SJSA1 (cell line): ENCODE data around the gene UPP2. TPM values are rescaled to one million over a fixed set of nuclear protein-coding genes. Genes with fewer than 3 reads are reported as not detected.

ENCODE experiments used
- DNase-seq, 2 experiments: peaks; one replicate each; pipeline ENCODE4 v3.0.0-alpha.2; 2015 to 2020; ENCODE audit warnings: low spot score in 2 of 2, low read depth in 1 of 2
- H3K27ac ChIP-seq: fragments of 250-450 bp; sonication (Bioruptor Pico); 2 replicates; pipeline ENCODE4 v1.5.1; 2020; ENCODE audit warnings: mild to moderate bottlenecking, moderate library complexity
- H3K27me3 ChIP-seq: fragments of 250-450 bp; sonication (Bioruptor Pico); replicated peaks from 2 replicates; pipeline ENCODE4 v1.5.1; 2020; ENCODE audit warnings: mild to moderate bottlenecking, moderate library complexity
- H3K36me3 ChIP-seq: fragments of 250-450 bp; sonication (Bioruptor Pico); 2 replicates; pipeline ENCODE4 v1.5.1; 2020; ENCODE audit warnings: mild to moderate bottlenecking
- H3K4me1 ChIP-seq: fragments of 250-450 bp; sonication (Bioruptor Pico); replicated peaks from 2 replicates; pipeline ENCODE4 v1.6.1; 2021; ENCODE audit warnings: mild to moderate bottlenecking
- H3K4me3 ChIP-seq: fragments of 250-450 bp; sonication (Bioruptor Pico); 2 replicates; pipeline ENCODE4 v1.5.1; 2020; ENCODE audit warnings: mild to moderate bottlenecking
- H3K9me3 ChIP-seq: fragments of 250-450 bp; sonication (Bioruptor Pico); replicated peaks from 2 replicates; pipeline ENCODE4 v1.5.1; 2020; ENCODE audit warnings: mild to moderate bottlenecking
- total RNA-seq: library from RNA; depleted of rRNA; stranded (reverse); fragments of >200 nt; shearing (Covaris generic); gene quantifications from 2 replicates; pipeline ENCODE4 v1.2.3, GENCODE V29; 2014

The UPP2 gene
- total RNA-seq, 1 experiment from 2014 or later: not detected

DNA sequence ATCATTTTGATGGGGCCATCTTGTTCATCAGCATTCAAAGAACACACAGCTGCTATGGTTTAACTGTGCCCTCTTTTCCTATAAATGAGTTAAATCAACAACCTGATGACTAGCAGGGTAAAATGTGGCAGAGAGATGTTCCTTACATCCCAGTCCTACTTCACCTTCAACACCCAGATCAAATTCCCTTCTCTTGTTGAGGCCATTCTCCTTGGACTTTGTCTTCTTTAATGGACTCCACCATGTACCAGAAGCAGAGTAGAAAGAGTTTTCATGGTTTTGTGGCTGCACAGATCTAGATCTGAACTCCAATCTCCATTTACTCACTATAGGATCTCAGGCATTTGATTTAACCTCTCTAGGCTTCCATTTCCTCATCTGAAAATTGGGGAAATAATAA lies 6.4 kb upstream of the UPP2 start:
- no peak overlapping the region for H3K27ac ChIP-seq
- H3K4me1 ChIP-seq: no peaks in the 10 kb centered on the region
- no peaks in the 10 kb centered on the region for H3K9me3 ChIP-seq
- no peaks in the 10 kb centered on the region for H3K36me3 ChIP-seq
- no peak for DNase-seq
- H3K27me3 ChIP-seq: no peaks in the 10 kb centered on the region
- no peak overlapping the region for H3K4me3 ChIP-seq

DNA sequence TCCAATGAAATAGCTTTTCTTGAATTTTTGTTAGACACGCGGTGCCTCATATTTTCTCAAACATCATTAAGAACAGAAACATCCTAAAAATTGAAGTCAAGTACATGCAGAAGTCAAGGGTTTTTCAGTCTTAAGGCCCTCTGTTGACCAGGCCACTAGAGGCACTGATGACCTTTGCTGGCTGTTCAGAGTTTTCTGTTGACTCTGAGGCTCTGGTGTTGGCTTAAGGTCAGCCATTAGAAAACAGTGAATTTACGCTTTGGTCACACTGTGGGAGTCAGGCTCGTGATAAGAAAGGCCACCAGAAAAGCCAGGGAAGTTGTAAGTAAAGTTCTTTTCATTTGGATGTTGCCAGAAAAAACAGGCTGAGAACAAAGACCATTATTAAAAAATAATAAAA lies 5.8 kb upstream of the UPP2 start:
- Histone ChIP-seq H3K4me3 (no peak overlapping the region), H3K4me1 (no peaks in the 10 kb centered on the region), H3K9me3 (no peaks in the 10 kb centered on the region), H3K36me3 (no peaks in the 10 kb centered on the region), H3K27me3 (no peaks in the 10 kb centered on the region), H3K27ac (no peak overlapping the region)
- no peak for DNase-seq

DNA sequence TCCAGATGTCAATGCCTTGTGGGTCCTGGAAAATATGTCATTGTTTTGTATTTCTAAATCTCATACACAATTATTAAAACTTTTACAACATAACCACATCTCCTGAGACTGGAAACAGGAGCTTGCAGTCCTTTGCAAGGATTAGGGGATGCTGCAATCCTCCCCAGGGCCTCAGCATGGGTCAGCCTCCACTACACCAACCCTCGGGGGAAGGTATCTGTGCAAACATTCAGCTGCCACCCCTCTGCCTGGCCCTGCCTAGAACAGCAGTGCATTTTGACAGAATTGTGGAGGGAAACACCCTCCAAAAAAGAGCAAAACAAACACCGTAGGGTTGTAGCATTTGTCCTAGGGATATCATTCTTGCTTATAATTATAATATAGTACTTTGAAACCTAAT lies 4.2 kb upstream of the UPP2 start:
- no peak overlapping the region for H3K4me3 ChIP-seq
- H3K27me3 ChIP-seq: no peaks in the 10 kb centered on the region
- no peak overlapping the region for H3K27ac ChIP-seq
- H3K9me3 ChIP-seq: no peaks in the 10 kb centered on the region
- no peaks in the 10 kb centered on the region for H3K4me1 ChIP-seq
- no peak for DNase-seq
- no peaks in the 10 kb centered on the region for H3K36me3 ChIP-seq

DNA sequence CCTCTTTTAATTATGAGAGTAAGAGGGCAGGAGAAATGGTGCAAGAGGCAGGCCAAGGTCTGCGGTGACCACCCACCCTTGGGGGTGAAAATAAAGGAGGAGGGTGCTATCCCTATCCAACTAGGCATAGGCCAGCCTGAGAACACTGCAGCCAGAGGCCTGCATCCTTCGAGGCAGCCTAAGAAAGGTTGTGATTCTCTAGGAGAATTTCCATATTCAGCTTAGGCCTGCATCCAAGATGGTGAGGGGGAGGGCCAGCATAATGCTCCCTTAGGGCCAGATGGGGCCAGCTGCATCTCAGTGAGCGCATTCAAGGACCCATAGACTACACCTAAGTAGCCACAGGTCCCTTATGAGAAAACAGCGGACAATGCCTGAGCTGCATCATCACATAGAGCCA lies 3.5 kb upstream of the UPP2 start:
- Histone ChIP-seq H3K27me3 (no peaks in the 10 kb centered on the region), H3K4me1 (no peaks in the 10 kb centered on the region), H3K4me3 (no peak overlapping the region), H3K27ac (no peak overlapping the region), H3K36me3 (no peaks in the 10 kb centered on the region), H3K9me3 (no peaks in the 10 kb centered on the region)
- DNase-seq: no peak

DNA sequence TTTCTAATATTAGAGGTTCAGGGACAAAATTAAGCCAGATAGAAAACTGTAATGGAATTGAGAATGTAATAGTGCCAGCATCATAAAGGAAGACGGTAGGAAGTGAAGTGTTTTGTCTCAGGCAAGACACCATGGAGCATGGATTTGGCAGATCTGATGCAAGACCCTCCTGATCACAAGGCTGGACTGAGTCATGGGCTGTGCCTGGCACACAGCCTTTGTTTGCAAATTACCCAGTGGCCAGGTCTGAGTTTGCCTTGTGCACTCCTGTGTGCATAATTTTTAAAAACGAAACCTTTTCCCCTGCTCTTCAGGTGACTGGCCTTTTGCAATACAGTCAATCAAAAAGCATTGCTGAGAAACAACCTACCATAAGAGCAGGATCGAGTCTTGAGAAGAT lies 2.0 kb upstream of the UPP2 start:
- H3K9me3 ChIP-seq: no peaks in the 10 kb centered on the region
- no peaks in the 10 kb centered on the region for H3K27me3 ChIP-seq
- H3K27ac ChIP-seq: no peak overlapping the region
- no peak for DNase-seq
- H3K4me3 ChIP-seq: no peak overlapping the region
- H3K4me1 ChIP-seq: no peaks in the 10 kb centered on the region
- no peaks in the 10 kb centered on the region for H3K36me3 ChIP-seq

DNA sequence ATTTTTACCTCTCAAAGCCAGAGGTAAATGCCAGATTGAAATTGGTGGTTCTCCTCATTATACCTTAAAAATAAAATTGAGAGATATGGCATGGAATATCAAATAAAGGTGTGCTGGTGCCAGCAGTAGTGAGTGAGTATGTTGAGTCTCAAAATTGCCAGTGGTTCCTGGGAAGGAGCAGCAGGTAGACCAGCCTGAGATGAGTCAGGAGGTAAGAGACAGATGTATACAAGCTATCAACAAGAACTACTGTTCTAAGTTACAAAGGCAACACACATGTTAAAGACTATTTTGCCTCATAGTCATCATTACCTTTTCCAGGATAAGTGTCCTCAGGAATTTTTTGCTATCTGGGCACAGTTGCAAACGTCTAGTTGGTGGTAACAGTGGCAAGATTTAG lies 1.3 kb upstream of the UPP2 start:
- Histone ChIP-seq H3K4me1 (no peaks in the 10 kb centered on the region), H3K9me3 (no peaks in the 10 kb centered on the region), H3K4me3 (no peak overlapping the region), H3K27ac (no peak overlapping the region), H3K36me3 (no peaks in the 10 kb centered on the region), H3K27me3 (no peaks in the 10 kb centered on the region)
- DNase-seq: no peak

DNA sequence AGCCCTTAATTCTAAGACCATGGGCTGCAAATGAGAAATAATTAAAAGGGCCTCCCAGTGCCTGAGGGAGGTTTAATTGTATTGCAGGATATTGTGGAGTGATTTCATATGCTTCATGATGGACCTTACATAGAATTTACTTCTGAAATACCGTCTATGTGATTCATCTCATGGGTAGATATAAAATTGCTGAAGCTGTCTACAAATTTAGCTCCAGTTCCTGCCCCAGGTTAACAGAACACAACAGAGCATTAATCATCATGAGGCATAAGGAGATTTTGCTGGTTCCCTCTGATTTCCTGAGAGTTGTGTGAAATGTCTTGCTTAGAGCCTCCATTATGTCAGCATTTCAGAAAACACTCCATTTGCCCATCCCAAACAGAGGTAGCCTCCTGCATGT lies 770 bp downstream of the UPP2 start:
- no peak for DNase-seq
- Histone ChIP-seq H3K4me1 (no peaks in the 10 kb centered on the region), H3K27me3 (no peaks in the 10 kb centered on the region), H3K9me3 (no peaks in the 10 kb centered on the region), H3K27ac (no peak overlapping the region), H3K4me3 (no peak overlapping the region), H3K36me3 (no peaks in the 10 kb centered on the region)

DNA sequence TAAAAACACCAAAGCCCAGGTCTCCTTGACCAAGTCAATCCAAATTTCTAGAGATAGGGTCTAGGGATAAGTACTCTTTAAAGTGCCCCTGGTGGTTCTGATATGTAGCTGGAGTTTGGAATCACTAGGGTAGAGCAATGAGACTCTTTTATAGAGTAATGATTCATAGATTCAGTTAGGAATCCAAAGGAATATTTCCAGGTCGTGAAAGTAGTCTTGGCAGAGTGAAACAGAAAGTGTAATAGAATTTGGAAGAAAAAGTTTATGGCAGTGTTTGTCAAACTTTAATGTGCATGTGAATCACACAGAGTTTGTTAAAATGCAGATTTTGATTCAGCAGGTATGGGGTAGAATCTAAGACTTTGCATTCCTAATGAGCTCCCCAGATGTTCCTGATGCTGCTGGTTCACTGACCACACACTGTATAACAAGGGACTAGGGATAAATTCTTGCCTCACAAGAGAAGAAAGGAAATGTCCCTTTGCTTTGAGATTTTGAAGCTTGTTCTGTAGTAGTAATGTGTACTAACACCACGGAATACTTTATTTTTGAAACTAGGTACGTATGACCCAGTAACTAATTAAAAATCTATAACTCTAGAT lies 1.8 kb downstream of the UPP2 start:
- H3K9me3 ChIP-seq: no peaks in the 10 kb centered on the region
- H3K36me3 ChIP-seq: no peaks in the 10 kb centered on the region
- H3K27ac ChIP-seq: no peak overlapping the region
- no peaks in the 10 kb centered on the region for H3K4me1 ChIP-seq
- no peaks in the 10 kb centered on the region for H3K27me3 ChIP-seq
- H3K4me3 ChIP-seq: no peak overlapping the region
- no peak for DNase-seq

DNA sequence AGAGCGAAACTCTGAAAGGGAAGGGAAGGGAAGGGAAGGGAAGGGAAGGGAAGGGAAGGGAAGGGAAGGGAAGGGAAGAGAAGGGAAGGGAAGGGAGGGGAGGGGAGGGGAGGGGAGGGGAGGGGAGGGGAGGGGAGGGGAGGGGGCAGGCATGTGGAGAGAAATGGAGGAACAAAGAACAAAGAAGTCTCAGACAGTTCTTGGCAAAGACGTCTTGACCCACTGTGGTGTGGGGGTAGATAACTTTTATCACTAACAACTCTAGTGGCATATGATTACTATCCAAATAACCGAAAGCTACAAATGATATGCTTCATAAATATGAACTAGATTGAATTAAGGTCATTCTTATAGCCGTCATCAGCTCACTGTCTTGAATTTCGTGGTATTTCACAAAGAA lies 3.2 kb downstream of the UPP2 start:
- Histone ChIP-seq H3K27ac (no peak overlapping the region), H3K27me3 (no peaks in the 10 kb centered on the region), H3K9me3 (no peaks in the 10 kb centered on the region), H3K4me3 (no peak overlapping the region), H3K4me1 (no peaks in the 10 kb centered on the region), H3K36me3 (no peaks in the 10 kb centered on the region)
- no peak for DNase-seq

DNA sequence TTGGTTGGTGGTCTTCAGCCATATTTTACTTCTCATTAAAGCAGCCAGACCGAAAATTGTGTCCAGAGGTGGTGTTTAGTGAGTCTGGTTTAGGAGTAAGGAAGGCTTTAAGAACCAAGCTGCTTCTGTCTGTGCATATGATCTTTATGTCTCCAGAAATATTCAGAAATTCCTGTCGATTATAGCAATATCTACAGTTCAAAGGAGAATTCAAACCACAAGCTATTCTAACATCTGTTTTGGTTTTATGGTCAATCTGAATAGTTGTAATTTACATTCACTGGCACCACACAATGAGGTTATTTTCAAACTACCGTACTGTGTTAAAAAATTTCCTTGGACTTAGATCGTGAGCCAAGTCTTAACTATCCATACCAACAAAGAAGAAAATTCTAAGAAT lies 11.3 kb downstream of the UPP2 start:
- H3K27me3 ChIP-seq: no peaks in the 10 kb centered on the region
- peak overlapping the region; percentile 73 for H3K27ac ChIP-seq
- peak in 1 of 2 experiments; percentile 59 for DNase-seq
- H3K4me3 ChIP-seq: no peak overlapping the region
- H3K4me1 ChIP-seq: peaks cover 32% of the 10 kb centered on the region
- no peaks in the 10 kb centered on the region for H3K36me3 ChIP-seq
- no peaks in the 10 kb centered on the region for H3K9me3 ChIP-seq

DNA sequence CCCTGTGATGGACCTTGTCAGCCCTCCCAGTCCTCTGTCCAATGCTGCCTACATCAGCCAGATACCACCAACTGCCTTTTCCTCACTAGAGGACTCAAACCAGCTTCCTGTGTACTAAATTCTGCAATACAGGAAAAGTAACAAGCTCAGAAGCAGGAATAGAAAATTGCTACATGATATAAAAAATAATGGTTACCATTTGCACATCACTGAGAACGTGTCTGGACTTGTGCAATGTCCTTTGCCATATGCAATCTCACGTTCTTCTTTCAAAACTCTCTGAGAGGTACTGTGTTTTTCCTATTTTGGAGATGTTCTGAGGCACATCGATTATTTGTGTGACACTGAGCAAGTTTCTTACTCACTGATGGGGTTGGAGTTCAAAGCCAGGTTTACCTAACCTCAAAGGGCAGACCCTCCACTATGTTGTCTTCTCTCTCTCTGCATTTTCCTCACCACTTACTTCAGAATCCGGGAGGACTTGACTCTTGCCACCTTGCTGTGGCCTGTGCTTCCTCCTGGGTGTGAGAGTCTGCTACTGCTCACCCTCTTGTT lies 12.1 kb downstream of the UPP2 start:
- Histone ChIP-seq H3K36me3 (no peaks in the 10 kb centered on the region), H3K4me3 (no peak overlapping the region), H3K27ac (peak overlapping the region; percentile 73), H3K9me3 (no peaks in the 10 kb centered on the region), H3K4me1 (peaks cover 32% of the 10 kb centered on the region), H3K27me3 (no peaks in the 10 kb centered on the region)
- DNase-seq: peak in 1 of 2 experiments; percentile 48

DNA sequence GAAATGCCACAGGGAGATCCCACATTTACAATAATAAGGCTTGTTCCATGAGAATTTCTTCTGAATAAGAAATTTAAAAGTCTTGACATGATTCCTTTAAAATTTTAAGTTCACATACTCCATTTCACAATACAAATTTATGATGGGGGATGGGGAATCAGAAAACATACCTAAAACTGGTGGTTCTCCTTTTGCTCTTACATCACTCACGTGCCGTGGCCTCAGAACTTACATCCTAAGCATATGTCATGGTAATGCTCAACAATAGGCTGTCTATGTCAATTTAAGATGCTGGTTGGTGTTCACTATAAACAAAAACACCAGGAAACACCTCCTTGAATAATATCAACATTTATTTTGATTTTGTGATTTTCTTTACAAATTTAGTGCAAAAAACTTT lies 12.8 kb downstream of the UPP2 start:
- no peak for DNase-seq
- Histone ChIP-seq H3K27ac (peak overlapping the region; percentile 51), H3K4me1 (peaks cover 32% of the 10 kb centered on the region), H3K36me3 (no peaks in the 10 kb centered on the region), H3K9me3 (no peaks in the 10 kb centered on the region), H3K4me3 (no peak overlapping the region), H3K27me3 (no peaks in the 10 kb centered on the region)

DNA sequence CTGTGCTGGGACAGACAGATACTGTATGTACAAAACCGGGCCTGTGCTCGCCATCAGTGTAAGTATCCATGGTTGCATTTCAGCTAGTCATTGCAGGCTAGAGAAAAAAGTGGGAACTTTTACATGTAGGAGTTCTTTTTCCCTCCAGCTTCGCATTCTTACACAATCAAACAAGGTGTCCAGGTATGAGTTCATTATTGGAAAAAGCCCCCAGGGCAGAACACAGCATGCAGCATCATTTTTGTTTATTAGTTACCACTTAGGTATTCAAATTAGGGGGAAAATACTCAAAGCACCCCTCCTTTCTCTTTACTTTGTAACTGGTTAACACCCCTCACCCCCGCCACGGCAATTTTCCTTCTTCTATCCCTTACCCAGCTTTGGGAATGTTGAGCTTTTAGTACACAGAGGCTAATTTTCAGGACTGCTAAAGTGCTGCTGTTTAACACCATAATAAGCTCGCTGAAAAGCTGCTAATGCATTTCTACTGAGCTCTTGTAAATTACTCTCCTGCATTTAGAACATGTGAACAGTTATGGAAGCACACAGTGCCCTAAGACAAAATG lies 13.6 kb downstream of the UPP2 start:
- H3K4me1 ChIP-seq: peaks cover 32% of the 10 kb centered on the region

DNA sequence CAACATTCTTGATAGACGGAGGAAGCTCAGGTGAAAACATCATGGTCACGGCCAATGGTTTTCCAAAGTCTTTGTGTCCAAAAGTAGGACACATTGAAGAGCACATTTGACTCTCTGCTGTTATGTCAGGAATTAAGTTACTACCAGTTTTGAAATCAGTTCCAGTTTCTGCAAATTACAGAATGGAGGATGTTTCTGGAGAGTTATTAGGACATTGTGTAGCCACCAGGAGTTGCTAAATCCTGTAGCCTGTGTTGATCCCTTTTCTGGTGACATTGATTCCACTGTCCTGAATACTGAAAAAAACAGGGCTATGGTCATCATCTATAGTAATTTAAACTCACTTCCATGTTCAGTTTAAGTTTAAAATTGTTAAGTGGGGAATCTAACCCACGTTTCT lies 15.3 kb downstream of the UPP2 start:
- Histone ChIP-seq H3K27me3 (no peaks in the 10 kb centered on the region), H3K4me3 (no peak overlapping the region), H3K27ac (no peak overlapping the region), H3K4me1 (peaks cover 32% of the 10 kb centered on the region), H3K9me3 (no peaks in the 10 kb centered on the region), H3K36me3 (no peaks in the 10 kb centered on the region)
- DNase-seq: no peak

More for the DNA sequence above, 13.6 kb downstream of the UPP2 start:
- Histone ChIP-seq H3K4me3 (no peak overlapping the region), H3K9me3 (no peaks in the 10 kb centered on the region), H3K36me3 (no peaks in the 10 kb centered on the region), H3K27me3 (no peaks in the 10 kb centered on the region), H3K27ac (peak overlapping the region; percentile 51; the same call in 1 of the 2 replicates)
- no peak for DNase-seq

DNA sequence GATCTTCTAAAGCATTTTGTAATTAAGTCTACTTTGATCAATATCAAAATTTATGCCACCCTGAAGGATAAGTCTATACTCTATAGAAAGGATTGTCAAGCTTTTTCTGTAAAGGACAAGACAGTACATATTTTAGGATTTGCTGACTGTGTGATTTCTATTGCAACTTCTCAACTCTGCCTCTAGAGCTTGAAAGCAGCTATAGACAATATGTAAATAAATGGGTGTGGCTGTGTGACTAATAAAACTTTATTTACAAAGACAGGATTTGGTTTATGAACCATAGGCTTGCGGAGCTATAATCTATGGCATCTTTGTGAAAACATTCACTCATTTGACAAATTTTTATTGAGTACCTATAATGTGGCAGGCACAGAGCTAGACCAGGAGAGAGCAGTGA lies 18.4 kb downstream of the UPP2 start:
- Histone ChIP-seq H3K9me3 (no peaks in the 10 kb centered on the region), H3K4me1 (peaks cover 5% of the 10 kb centered on the region), H3K27me3 (no peaks in the 10 kb centered on the region), H3K27ac (no peak overlapping the region), H3K4me3 (no peak overlapping the region), H3K36me3 (no peaks in the 10 kb centered on the region)
- DNase-seq: no peak
